ENCODE results near the gene HBB.

GRCh38 chr11:5198285-5198684 is 28.6 kb downstream of the HBB start:
- TF ChIP-seq CTCF (IDR thresholded peaks at IDR 0.05) (no peak), POLR2A (IDR thresholded peaks at IDR 0.05) (no peak), EP300 (IDR thresholded peaks at IDR 0.05; ENCODE audit: low read depth) (no peak), POLR2AphosphoS5 (IDR thresholded peaks at IDR 0.05) (no peak)

All from transverse colon (tissue), 4 donors.